ENCODE results near the gene RALGDS.
"Not testable (repeated sequence)": the region's sequence is repeated elsewhere in the genome, so short reads cannot be mapped to it uniquely, and the experiment has no call there.

RALGDS gene

DNA sequence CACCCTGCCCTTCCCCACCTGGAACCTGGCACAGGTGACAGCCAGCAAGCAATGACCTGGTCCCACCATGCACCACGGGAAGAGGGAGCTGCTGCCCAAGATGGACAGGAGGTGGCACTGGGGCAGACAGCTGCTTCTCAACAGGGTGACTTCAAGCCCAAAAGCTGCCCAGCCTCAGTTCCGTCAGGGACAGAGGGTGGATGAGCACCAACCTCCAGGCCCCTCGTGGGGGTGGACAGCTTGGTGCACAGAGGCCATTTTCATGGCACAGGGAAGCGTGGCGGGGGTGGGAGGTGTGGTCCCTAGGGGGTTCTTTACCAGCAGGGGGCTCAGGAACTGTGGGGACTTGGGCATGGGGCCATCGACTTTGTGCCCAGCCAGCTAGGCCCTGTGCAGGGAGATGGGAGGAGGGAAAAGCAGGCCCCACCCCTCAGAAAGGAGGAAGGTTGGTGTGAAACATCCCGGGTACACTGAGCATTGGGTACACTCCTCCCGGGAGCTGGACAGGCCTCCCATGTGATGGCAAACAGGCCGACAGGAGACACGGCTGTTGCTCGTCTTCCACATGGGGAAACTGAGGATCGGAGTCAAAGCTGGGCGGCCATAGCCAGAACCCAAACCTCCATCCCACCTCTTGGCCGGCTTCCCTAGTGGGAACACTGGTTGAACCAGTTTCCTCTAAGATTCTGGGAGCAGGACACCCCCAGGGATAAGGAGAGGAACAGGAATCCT, 57.4 kb downstream of the RALGDS start:
- DNase-seq, result no peak

DNA sequence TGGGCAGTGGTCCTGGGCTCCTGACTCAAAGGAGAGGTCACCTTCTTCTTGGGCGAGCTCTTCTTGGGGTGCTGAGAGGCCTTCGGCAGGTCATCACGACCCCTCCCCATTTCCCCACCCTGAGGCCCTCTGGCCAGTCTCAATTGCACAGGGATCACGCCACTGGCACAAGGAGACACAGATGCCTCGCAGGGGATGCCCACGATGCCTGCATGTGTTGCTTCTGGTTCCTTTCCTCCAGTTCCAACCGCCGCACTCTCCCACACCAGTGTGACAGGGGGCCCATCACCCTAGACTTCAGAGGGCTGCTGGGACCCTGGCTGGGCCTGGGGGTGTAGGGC, 57.9 kb downstream of the RALGDS start:
- no peak for DNase-seq

DNA sequence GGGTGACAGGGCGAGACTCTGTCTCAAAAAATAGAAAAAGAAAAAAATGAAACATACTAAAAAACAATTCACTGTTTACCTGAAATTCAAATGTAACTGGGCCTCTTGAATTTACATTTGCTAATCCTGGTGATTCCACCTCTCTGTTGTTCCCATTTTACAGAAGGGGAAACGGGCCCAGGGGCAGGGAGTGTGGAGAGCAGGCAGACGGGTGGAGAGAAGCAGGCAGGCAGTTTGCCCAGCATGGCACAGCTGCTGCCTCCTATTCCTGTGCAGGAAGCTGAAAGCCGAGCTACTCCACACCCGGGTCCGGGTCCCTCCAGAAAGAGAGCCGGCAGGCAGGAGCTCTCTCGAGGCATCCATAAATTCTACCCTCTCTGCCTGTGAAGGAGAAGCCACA, 58.5 kb downstream of the RALGDS start:
- not testable (repeated sequence) for DNase-seq

DNA sequence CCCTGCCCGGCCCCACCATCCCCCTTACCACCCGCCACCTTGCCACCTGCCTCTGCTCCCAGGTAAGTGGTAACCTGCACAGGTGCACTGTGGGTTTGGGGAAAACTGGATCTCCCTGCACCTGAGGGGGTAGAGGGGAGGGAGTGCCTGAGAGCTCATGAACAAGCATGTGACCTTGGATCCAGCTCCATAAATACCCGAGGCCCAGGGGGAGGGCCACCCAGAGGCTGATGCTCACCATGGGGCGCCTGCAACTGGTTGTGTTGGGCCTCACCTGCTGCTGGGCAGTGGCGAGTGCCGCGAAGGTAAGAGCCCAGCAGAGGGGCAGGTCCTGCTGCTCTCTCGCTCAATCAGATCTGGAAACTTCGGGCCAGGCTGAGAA, 59.3 kb downstream of the RALGDS start, which contains the start of gene CEL:
Gene CEL, plus strand, starts transcription at position 218 of the 382 bp plus-strand sequence. Its CDS starts 22 bp downstream, at position 240.
- DNase-seq, result not testable (repeated sequence)

GRCh38 chr9:133061019-133061763, 59.8 kb downstream of the RALGDS start:
- DNase-seq, result not testable (repeated sequence)

DNA sequence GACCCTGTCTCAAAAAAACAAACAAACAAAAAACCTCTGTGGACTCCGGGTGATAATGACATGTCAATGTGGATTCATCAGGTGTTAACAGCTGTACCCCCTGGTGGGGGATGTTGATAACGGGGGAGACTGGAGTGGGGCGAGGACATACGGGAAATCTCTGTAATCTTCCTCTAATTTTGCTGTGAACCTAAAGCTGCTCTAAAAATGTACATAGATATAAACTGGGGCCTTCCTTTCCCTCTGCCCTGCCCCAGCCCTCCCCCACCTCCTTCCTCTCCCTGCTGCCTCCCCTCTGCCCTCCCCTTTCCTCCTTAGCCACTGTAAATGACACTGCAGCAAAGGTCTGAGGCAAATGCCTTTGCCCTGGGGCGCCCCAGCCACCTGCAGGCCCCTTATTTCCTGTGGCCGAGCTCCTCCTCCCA, 60.6 kb downstream of the RALGDS start:
- DNase-seq, result no peak

- no peak for DNase-seq
These were observed 61.4 kb downstream of the RALGDS start for GRCh38 chr9:133059623-133060022.

GRCh38 chr9:133058550-133059320, 62.3 kb downstream of the RALGDS start:
- no peak for DNase-seq

DNA sequence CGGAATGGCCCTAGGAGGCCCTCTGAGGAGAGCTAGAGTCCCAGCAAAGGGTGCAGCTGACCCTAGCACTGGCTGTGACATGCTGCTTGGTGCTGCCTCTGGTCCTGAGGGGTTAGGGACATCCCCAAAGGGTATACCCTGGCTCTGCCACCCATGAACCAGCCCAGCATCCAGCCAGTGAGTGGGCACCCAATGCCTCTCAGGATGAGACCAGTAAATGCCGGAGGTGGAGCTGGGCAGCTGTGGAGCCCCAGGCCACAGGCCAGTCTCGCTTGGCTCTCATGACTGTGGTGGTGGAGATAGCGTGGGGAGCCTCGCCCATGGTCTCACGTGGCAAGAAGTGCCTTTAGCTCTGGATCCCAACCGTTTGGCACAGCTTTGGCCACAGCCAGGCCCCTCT, 63.0 kb downstream of the RALGDS start:
- DNase-seq, result no peak

- DNase-seq, result no peak
These were observed 63.5 kb downstream of the RALGDS start for GRCh38 chr9:133057553-133057952.

DNA sequence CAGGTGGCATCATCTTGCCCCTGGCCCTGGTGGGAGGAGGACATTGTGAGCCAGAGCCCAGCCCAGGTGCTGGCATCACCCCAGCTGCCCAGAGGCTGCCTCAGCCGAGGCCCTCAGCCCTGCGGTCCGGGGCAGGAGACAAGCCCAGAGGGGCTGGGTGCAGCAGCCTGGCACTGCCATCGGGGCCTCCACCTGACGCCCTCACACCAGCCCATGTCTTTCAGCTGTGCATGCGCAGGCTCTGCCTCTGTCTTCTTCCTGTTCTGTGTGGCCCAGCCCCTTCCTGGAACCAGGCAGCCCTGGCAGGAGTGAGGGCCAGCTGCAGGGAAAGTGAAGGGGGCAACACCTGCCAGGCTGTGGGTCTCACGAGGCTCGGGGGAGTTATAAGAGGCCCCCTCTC, 64.0 kb downstream of the RALGDS start:
- DNase-seq, result no peak

DNA sequence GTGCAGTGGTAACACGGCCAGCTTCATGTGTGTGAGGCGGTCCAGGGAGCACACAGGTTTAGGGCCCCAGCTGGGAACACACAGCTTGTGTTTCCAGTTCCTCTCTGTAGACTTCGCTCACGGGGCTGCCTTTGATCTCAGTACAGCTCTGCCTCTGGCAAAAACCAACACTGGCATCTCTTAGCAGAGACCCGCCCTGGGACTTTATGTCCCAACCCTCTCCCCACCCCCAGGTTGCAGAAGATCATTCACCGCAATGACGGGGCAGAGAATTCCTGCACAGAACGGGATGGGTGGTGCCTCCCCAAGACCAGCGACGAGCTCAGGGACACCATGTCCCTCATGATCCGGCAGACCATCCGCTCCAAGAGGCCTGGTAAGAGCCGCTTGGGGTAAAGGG, 64.5 kb downstream of the RALGDS start:
- DNase-seq, result no peak

DNA sequence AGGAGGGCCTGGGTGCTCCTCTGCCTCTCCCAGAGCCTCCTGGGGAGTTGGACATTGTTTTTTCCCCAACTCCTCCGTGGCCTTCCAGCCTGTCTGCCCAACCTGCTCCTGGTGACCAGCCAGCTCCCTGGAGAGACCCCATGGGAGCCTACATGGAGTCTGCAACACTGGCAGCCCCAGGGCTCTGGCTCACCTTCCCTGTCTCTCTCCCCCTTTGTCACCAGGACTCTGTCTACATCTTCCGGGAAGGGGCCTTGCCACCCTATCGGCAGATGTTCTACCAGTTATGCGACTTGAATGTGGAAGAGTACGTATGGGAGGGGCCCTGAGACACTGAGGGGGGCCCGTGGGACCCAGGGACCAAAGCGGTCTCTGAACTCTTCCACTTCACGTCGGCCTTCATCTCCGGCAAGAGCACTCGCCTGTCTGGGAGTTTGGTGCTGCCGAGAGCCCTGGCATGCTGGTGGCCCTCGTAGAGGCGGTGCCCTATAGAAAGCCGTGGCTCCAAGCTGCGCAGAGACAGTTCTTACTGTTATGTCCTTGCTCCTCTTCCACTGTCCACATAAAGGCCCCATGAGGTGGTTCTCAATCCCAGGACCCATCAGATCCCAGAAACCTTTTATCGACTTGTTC, 65.1 kb downstream of the RALGDS start:
- DNase-seq, result no peak

- DNase-seq, result no peak
These were observed 66.1 kb downstream of the RALGDS start for GRCh38 chr9:133054966-133055365.

DNA sequence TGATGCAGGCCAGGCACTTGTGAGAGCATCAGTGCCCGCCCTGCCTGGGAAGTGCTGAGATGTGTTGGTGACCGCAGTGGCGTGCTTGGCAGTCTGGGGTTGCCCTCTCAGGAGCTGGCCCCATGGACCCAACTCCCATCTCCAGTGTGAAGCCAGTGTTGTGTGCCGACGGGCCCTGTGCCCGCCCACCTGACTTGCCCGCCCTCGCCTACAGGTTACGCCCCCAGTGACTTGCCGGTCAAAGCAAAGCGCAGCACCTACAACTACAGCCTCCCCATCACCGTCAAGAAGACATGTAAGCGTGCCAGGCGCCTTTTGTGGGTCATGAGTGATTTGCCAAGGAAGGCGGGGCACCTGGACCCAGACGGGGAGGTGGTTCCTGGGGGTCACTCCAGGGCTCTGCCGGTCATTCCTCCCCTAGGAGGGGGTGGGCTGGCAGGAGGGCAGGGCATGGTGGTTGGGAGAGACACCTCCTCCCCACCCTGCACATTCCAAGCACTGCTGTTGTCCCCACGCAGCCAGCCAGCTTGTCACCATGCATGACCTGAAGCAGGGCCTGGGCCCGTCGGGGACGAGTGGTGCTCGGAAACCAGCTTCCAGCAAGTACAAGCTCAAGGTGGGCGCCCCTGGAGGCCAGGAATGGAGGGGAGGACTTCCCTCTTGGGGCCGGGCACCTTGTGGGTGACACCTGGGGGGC, 66.7 kb downstream of the RALGDS start:
- no peak for DNase-seq

DNA sequence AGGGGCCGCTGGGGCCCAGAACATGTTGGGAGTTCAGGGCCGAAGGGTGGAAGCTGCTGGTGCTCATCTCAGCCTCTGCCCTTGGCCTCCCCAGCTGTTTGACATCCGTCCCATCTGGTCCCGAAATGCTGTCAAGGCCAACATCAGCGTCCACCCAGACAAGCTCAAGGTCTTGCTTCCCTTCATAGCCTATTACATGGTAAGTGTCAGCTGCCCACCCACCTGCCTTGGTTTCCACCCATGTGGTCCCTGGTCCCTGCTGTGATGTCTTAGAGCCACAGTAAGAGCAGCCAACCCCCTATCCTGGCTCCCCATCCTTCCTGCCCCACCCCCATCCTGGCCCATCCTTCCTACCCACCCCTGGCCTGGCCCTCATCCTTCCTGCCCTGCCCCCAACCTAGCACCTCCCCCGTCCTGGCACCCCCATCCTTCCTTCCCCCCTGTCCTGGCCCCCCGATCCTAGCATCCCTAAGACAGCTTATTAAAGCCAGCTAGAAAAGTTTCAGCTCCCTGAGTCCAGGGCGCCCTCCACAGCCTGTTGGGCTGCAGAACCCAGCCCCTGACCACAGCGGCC, 69.0 kb downstream of the RALGDS start:
- no peak for DNase-seq

DNA sequence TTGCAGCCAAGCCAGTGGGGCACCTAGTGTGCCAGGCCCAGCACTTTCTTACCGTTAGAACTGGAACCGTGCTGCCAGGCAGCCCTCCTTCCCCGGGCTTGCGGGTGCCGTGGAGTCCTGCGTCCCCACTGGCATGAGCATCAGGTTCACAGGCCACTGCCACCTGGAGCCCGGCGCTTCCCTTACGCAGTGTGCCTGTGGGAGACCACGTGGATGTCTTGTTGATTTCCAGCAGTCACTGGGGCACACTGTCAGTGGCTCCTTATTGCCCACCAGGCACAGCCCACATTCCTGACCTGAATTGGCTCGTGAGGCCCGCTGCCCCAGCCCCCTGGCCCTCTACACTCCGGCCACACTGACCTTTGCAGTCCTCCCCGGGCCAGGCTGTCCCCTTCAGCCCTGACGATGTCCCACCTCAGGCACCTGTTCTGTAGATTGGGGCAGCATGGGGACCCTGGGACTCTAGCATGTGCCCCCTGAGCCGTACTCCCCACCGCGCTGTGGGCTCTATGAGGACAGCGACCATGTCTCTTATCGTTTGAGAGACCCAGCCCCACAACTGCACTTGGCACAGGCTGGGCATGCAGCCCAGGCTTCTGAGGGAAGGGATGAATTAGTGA, 69.6 kb downstream of the RALGDS start:
- DNase-seq, result no peak

DNA sequence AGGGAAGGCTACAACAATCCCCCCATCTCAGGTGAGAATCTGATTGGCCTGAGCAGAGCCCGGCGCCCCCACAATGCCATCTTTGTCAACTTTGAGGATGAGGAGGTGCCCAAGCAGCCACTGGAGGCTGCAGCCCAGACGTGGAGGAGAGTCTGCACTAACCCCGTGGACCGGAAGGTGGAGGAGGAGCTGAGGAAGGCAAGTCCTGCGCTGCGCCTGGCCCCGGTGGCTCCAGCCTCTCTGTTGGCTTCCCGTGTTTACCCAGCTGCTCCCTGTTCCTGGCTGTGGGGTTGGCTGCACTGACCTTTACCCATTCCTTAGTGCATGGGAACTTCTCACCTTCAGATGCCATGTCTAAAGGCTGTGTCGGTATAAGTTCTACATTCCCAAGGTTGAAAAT, 70.3 kb downstream of the RALGDS start:
- DNase-seq, result no peak

DNA sequence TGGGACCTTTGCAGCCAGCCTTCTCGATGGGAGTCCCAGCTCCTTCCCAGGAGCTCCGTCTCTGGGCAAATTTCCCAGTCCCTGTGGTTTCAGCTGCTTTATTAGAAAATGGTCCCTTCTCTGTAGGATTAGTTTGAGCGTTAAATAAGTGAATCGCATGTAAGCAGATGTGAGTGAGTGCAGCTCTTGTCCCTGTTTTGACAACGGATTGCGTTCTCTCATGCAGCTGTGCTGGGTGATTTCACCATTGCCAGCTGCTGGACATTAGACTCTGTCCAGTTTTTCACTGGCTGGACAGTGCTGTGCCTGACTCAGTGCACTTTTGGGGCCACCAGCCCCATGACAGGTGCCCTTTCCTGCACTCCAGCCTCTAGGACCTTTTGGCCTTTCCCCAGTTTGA, 70.9 kb downstream of the RALGDS start:
- DNase-seq, result no peak

GRCh38 chr9:133049043-133049442, 72.0 kb downstream of the RALGDS start:
- DNase-seq, result no peak

GRCh38 chr9:133048595-133048994, 72.4 kb downstream of the RALGDS start:
- no peak for DNase-seq

All from activated T-cell treated with anti-CD3 and anti-CD28 coated beads, Interleukin-2, amount 50 U/mL, for 1 hour (primary cell).